Tongue (tissue), 2 donors: Measurements from ENCODE around the gene HIRA. TPM values are rescaled to one million over a fixed set of nuclear protein-coding genes. Genes with fewer than 3 reads are reported as not detected.

Source experiments
- DNase-seq: peaks from one replicate; pipeline ENCODE4 v3.0.0-alpha.2; 2015
- total RNA-seq: library from RNA; depleted of rRNA; stranded (reverse); fragments of >200 nt; gene quantifications from one replicate; pipeline ENCODE4 v1.2.3, GENCODE V29; 2014

Gene HIRA
- total RNA-seq, 1 donor from 2014 or later: 19.3 TPM

- no peak for DNase-seq
Measured at GRCh38 chr22:19357270-19358105, 74.0 kb downstream of the HIRA start.

DNA sequence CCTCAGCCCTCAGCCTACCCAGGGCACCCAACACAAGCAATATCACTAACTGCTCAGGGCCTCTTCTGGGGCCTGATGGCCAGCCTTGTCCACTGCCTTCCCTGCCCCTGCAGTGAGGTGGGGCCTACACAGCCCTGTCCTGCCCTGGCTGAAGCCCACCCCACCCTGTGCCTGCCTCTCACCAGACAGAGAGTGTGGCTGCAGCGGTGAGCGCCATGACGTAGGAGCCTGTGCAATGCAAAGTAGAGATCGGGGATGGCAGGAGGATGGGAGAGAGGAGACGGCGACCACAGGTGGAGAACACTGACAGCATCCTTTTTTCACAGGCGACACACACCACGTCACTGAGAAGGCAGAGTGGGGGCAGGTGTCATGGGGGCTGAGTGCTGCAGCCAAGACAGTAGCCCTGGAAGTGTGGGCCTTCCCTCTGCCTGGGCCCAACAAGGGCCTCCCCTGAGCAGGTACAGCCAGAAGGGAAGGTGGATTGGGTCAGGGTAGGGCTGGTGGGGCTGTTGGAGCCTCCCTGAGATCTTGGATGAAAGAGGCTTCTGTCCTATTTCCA is 74.7 kb downstream of the HIRA start:
- DNase-seq: no peak

DNA sequence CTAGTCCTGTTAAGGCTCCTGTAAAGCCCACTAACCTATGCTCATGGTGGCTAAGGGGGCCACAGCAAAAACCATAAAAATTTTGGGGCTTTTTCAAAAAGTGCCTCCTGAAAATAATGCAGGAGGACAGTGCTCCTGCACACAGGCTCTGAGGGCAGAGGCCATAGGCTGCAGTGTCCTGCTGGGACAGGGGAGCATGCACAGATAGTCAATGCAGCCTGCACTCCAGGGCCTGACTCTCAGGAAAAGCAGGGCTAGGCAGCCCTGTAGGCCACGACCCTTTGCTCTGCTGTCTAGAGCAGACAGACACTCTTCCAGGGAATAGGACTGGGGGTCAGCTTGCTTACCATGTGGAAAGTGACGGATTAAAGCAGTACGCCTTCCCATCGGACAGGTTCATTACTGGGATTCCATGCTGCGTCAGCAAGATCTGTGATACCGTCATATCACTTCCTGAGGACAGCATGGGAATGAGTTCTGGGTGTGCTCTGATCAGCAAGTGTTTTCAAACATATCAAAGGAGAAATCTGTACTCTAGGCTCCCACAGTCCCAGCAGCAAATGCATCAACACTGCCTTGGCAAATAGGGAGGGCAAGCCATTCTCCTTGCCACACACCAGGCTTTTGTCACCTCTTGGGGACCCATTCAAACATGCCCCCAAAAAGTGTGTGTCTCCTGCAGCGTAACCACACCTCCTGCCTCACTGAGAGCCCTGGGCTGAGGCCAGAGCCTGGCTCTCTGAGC is 75.9 kb downstream of the HIRA start:
- DNase-seq: no peak

DNA sequence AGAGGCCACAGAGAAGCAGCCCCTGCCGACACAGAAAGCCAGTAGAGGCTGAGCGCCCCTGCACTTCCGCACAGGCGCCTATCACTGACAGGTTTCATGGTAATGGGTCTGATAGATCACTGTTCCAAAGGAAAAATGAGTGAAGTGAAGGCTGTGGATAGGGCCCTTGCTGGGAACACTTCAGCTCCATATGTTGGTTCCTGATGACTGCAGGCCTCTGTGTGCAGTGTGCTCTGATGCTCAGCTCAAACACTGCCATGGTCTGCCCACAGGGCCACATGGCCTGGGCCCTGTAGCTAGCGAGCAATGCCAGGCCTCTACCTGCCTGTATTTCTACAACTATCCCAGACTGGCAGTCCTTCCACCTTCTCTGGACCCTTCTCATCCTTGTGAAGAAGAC is 77.3 kb downstream of the HIRA start:
- no peak for DNase-seq

DNA sequence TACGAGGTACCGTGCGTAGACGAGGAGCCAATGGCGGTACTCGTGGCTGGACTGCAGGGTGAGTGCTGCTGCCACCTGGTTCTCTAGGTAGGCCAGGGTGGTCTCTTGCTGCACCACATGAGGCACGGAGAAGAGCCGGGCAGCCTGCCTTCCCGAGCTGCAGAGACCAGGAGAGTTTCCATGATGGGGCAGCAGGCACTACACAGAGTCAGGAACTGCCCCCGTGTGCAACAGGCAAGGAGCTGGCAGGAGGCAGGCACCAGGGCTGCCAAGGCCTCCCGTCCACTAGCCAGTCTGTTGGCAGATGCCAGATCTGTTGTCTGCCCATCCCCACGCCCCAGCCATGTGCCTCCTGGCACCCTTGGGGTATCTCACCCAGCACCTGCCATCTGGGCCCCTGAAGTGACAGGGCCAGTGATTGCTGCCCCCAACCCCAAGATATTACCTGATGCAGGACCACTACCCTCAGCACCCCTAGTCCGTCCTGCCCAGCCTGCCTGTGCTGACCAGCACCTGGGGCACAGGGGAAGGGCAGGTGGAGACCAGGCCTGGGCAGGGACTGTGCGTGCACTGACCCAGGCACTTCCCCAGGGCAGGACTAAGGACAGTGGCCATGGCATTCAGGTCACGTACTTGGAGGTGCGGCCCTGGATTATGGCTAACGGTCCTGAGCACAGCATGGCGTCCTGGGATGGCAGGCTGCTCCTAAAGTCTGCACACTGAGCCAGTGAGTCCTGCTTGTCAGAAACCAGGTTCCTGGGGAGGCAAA is 78.0 kb downstream of the HIRA start:
- no peak for DNase-seq

DNA sequence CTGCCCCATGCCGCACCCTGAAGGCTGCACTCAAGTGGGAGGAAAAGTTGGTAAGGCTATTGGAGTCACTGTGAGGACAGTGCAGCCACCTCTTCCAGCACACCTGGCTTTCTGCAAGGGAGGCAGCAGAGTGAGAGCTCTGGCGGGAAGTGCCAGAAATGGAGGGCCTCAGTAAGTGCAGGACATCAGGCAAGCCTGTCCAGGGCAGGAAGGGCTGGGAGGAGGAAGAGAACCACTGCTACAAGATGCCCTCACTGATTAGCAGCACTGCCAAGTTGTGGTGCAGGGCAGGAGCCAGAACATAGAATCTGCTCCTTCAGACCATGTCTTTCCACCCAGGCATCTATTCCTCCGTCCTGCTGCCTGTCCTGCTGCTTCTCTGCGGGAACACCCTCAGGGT is 78.8 kb downstream of the HIRA start:
- no peak for DNase-seq

DNA sequence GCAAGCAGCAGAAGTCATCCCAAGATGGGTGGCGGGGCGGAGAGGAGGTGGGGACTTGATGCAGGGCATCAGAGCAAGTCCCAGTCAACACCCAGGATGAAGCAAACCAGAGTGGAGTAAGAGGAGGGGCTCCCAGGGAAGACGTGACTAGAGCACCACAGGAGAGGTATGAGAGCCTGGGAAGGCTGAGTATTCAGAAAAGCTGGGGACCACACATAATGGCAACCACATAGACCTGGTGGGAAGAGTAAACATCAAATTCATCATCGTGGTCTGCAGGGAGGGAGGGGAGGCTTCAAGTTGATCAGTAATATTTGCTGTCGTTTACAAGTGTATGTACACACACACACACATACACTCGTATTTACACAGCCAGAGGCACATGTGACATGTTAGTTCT is 79.3 kb downstream of the HIRA start:
- no peak for DNase-seq

GRCh38 chr22:19351604-19352003 is 79.9 kb downstream of the HIRA start:
- DNase-seq: no peak

DNA sequence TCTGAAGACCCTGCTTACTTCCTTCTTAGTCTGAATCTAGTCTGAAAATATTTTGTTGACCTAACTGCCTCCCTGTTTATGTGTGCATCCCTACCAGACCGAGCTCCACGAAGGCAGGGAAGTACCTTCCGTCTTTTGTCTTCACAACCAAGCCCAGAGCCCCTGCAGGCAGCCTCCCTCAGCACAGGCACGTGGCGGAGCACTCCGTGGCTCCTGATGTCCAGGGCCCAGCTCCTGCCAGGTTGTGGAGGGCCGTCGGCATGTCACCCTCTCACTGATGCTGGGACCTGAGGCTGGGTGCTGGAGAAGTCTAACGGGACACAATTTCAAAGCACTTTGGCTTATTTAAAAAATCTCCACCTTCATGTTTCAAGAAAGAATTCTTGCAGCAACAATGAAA is 80.6 kb downstream of the HIRA start:
- DNase-seq: no peak

GRCh38 chr22:19350476-19350859 is 81.1 kb downstream of the HIRA start:
- no peak for DNase-seq

DNA sequence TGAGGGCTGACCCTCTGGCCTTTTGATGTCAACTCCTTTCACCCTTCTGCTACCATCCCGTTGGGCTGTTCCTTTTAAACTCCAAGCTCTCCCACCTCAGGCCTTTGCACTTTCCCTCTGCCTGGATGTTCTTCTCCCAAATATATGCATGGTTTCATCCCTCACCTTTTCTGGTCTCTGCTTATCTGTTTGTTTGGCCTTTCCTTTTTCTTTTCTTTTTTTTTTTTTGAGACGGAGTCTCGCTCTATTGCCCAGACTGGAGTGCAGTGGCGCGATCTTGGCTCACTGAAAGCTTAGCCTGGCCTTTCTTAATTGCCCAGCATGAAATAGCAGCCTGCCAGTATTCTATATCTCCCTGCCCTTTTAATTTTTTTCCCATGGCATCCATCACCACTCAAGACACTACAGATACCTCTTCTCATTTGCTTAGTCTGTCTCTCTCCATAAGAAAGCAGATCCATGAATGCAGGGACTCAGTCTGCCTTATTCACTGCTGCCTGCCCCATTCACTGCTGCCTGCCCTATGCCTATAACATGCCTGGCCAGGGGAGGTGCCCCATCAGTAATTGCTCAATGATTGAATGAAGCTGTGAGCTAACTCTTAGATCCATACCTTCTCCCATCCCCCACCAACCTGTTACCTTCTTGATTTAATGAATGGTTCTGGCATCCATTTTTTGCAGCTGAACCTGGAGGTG is 81.6 kb downstream of the HIRA start:
- DNase-seq: no peak

GRCh38 chr22:19346677-19347265 is 84.8 kb downstream of the HIRA start:
- DNase-seq: no peak

DNA sequence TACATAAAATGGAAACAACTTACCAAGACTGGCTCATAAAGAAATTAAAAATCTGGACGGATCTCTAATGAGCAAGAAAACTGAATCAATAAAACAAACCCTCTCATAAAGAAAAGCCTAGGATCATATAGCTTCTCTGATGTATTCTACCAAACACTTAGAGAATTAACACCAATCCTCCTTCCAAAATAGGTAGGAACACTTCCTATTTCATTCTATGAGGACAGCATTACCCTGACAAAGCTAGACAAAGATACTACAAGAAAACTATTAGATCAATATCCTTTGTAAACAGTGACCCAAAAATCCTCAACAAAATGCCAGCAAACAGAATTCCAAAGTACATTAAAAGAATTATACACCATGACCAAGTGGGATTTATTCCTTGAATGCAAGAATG is 87.1 kb downstream of the HIRA start:
- no peak for DNase-seq

- DNase-seq: no peak
Measured at GRCh38 chr22:19343470-19343869, 88.1 kb downstream of the HIRA start.

DNA sequence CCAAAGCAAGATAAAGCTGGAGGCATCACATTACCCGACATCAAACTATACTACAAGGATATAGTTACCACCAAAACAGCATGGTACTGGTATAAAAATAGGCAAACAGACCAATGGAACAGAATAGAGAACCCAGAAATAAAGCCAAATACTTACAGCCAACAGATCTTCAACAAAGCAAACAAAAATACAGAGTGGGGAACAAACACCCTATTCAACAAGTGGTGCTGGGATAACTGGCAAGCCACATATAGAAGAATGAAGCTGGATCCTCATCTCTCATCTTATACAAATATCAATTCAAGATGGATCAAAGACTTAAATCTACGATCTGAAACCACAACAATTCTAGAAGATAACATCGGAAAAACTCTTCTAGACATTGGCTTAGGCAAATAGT is 90.0 kb downstream of the HIRA start:
- no peak for DNase-seq

- no peak for DNase-seq
Measured at GRCh38 chr22:19337137-19337536, 94.4 kb downstream of the HIRA start.

GRCh38 chr22:19336133-19337075 is 95.1 kb downstream of the HIRA start:
- DNase-seq: no peak

DNA sequence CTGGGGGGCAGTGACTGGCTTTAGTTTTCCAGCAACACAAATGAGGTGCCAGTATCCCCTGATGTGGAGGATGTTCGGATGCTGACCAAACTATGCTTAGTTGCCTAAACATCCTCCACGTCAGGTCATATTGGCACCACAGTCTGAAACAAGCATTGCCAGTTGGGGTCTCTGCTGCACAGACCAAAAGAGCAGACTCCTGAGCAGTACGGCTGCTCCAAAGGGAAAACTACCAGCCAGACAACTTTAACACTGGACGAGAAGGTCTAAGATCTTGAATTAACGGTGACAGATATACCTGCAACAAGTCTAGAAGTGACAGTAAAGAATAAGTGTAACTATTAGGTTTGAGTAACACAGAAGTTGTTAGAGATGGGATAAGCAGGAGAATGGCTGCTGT is 99.6 kb downstream of the HIRA start:
- DNase-seq: no peak

- DNase-seq: no peak
Measured at GRCh38 chr22:19331474-19331873, 100.1 kb downstream of the HIRA start.

DNA sequence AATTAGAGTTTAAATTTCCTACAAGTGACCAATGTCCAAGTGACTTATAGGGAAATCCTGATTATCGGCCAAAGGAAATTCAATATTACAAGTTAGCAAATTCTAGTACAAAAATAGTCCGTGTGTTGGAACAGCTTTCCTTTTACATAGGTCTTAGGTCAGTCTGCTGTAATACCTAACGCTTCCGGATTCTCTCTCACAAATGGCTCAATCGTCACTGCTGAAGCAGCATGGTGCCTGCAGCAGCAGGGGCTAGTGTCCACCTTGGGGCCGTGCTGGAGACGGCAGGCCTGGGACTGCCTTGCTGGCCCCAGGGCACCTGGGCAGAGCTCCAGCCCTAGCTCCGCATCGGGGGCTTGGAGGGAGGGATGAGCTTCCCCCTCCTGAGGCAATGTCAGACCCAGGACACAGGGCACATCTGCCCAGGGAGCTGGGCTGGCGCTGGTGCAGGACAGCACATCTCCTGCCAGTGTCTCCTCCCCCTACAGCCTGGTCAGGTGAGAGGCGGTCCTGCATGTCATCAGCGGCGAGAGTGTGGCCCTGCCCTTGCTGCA is 100.6 kb downstream of the HIRA start:
- DNase-seq: no peak
